ENCODE results near the gene SLC22A6. TPM values are rescaled to one million over a fixed set of nuclear protein-coding genes. Genes with fewer than 3 reads are reported as not detected.

Gene SLC22A6
- total and polyA plus RNA-seq, 10 donors: not detected

DNA sequence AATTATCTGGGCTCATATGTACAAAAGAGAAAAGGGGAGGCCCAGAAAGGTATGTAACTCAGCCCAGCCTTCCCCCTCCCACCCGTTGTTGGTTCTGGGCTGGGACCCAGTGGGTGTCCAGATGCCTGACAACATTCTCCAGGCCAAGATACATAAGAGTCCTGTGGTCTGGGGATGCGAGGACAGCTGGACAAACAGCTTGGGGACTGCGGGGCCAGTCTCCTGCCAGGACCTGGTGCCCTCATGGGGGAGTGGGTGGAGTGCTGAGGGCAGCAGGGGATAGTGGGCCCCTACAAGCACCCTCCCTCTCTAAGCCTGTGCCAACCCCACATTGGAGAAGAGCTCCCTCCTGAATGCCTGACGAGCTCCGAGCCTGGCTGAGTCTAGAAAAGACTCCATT is 3.5 kb upstream of the SLC22A6 start:
- no peak for DNase-seq
- peaks cover 0 to 31% (median 0%) of the 10 kb centered on the region in 7 donors for H3K27me3 ChIP-seq (replicated peaks in 1 of 7)
- TF ChIP-seq POLR2A (IDR thresholded peaks at IDR 0.05) (no peak), POLR2AphosphoS5 (IDR thresholded peaks at IDR 0.05) (no peak)
- TF ChIP-seq, protein P1, sequence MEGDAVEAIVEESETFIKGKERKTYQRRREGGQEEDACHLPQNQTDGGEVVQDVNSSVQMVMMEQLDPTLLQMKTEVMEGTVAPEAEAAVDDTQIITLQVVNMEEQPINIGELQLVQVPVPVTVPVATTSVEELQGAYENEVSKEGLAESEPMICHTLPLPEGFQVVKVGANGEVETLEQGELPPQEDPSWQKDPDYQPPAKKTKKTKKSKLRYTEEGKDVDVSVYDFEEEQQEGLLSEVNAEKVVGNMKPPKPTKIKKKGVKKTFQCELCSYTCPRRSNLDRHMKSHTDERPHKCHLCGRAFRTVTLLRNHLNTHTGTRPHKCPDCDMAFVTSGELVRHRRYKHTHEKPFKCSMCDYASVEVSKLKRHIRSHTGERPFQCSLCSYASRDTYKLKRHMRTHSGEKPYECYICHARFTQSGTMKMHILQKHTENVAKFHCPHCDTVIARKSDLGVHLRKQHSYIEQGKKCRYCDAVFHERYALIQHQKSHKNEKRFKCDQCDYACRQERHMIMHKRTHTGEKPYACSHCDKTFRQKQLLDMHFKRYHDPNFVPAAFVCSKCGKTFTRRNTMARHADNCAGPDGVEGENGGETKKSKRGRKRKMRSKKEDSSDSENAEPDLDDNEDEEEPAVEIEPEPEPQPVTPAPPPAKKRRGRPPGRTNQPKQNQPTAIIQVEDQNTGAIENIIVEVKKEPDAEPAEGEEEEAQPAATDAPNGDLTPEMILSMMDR (IDR thresholded peaks at IDR 0.05 in 8 of 11, conservative IDR thresholded peaks at IDR 0.05 in 3 of 11): no peak
- H3K4me1 ChIP-seq: no peaks in the 10 kb centered on the region
- H3K27ac ChIP-seq: no peak overlapping the region
- intact Hi-C loops (cut with DNase I; ENCODE audit: low total_unique reads): no loop called here
- H3K4me3 ChIP-seq: no peak overlapping the region
- no peaks in the 10 kb centered on the region for H3K36me3 ChIP-seq
- 74 to 80% (median 80%) methylated on average over 5 of the region's 5 CpGs for WGBS, 5 donors
- H3K9me3 ChIP-seq: no peaks in the 10 kb centered on the region

DNA sequence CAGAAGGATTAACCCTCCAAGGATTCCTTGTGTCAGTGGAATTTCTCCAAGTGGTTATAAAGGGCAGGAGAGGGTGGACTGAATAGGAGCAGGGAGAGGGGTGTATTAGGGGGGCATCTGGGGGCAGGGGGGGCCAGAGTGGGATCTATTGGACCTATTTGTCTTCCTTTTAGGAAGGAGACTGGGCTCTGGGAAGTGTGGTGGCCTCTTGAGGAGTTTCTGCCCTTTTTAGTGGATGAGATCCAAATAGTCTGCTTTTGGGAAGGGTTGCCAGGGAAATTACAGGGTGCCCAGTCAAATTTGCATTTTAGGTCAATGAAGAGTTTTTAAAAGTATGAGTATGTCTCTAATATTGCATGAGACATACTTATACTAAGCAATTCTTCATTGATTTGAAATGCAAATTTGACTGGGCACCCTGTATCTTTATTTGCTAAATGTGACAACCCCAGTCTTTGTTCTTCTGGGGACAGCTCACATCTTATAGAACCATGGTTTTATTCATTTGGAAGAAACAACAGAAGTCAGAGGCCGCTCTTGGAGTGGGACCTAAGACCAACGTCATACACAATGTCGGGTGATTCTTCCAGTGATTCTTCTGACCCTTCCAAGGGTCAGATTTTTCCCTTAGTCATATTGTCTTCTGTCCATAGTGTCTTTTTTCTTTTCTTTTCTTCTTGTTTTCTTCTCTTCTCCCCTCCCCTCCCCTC is 429 bp upstream of the SLC22A6 start:
- Histone ChIP-seq H3K27me3 (replicated peaks in 1 of 7) (peaks cover 0 to 43% (median 0%) of the 10 kb centered on the region in 7 donors), H3K36me3 (no peaks in the 10 kb centered on the region), H3K27ac (no peak overlapping the region), H3K4me1 (no peaks in the 10 kb centered on the region), H3K9me3 (no peaks in the 10 kb centered on the region), H3K4me3 (no peak overlapping the region)
- 75 to 93% (median 83%) methylated on average over 3 of the region's 3 CpGs for WGBS, 5 donors
- no peak for DNase-seq
- TF ChIP-seq POLR2AphosphoS5 (IDR thresholded peaks at IDR 0.05) (no peak), POLR2A (IDR thresholded peaks at IDR 0.05) (no peak)
- TF ChIP-seq, protein P1 (IDR thresholded peaks at IDR 0.05 in 8 of 11, conservative IDR thresholded peaks at IDR 0.05 in 3 of 11): no peak
- intact Hi-C loops (cut with DNase I; ENCODE audit: low total_unique reads): no loop called here

DNA sequence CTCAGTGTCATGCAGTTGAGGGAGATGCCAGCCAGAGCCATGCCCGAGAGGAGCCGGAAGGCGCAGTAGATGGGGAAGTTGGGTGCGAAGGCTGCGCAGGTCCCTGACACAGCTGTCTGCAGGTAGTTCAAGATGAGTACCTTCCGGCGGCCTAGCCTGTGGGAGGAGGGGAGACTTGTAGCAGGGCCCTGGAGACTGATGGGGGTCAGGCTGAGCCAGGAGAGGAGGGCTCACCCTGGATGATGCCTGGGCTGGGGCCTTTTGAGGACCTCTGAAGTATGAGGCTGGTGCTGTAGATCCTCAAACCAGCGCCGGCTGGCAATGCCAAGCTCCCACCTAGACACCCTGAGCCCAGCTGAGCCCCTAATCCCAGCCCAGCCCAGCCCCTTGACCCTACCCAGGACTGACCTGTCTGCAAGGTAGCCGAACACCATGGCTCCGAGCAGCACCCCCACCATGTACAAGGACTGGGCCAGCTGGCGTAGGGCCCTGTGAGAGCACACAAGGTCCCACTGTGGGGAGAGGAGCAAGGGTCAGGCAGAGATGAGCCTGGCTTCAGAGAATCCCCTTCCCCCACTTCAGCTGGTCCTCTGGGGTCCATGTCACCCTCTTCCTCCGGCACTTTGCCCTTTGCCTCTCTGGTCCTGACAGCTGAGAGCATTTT is 1.1 kb downstream of the SLC22A6 start:
- intact Hi-C loops (cut with DNase I; ENCODE audit: low total_unique reads): no loop called here
- no peaks in the 10 kb centered on the region for H3K36me3 ChIP-seq
- no peak for DNase-seq
- peaks cover 0 to 43% (median 0%) of the 10 kb centered on the region in 7 donors for H3K27me3 ChIP-seq (replicated peaks in 1 of 7)
- WGBS, 5 donors: 89 to 94% (median 90%) methylated on average over 11 to 13 of the region's 13 CpGs
- H3K27ac ChIP-seq: no peak overlapping the region
- no peaks in the 10 kb centered on the region for H3K4me1 ChIP-seq
- no peaks in the 10 kb centered on the region for H3K9me3 ChIP-seq
- no peak overlapping the region for H3K4me3 ChIP-seq
- TF ChIP-seq POLR2A (IDR thresholded peaks at IDR 0.05) (no peak), POLR2AphosphoS5 (IDR thresholded peaks at IDR 0.05) (no peak)
- TF ChIP-seq, protein P1 (IDR thresholded peaks at IDR 0.05 in 8 of 11, conservative IDR thresholded peaks at IDR 0.05 in 3 of 11): no peak

DNA sequence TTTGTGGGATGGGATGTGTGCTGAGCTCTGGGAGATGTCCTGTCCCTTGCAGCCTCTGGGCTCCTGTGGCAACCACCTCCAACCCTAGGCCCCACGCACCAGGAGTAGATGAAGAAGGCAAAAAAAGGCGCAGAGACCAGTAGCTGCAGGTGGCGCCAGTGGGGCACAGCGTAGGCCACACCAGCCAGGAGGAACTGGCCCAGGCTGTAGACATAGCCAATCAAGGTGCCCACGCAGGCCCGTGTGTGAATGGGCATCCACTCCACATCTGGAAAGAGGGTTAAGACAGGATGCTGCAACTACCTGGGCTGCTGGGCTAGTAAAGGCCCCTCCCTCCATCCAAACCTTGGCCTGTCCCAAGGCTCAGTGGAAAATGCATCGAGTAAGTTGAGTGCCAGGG is 3.0 kb downstream of the SLC22A6 start:
- H3K36me3 ChIP-seq: no peaks in the 10 kb centered on the region
- intact Hi-C loops (cut with DNase I; ENCODE audit: low total_unique reads): no loop called here
- no peak overlapping the region for H3K4me3 ChIP-seq
- no peaks in the 10 kb centered on the region for H3K4me1 ChIP-seq
- H3K27me3 ChIP-seq (replicated peaks in 1 of 7): peaks cover 0 to 41% (median 0%) of the 10 kb centered on the region in 7 donors
- H3K9me3 ChIP-seq: no peaks in the 10 kb centered on the region
- WGBS, 5 donors: 82 to 89% (median 84%) methylated on average over 7 of the region's 7 CpGs
- H3K27ac ChIP-seq: no peak overlapping the region
- no peak for DNase-seq
- TF ChIP-seq, protein P1 (IDR thresholded peaks at IDR 0.05 in 8 of 11, conservative IDR thresholded peaks at IDR 0.05 in 3 of 11): no peak
- TF ChIP-seq POLR2AphosphoS5 (IDR thresholded peaks at IDR 0.05): no peak
- TF ChIP-seq POLR2A (IDR thresholded peaks at IDR 0.05): no peak

All from spleen (tissue), 11 donors.